ENCODE results near the gene ITPK1. TPM values are rescaled to one million over a fixed set of nuclear protein-coding genes. Genes with fewer than 3 reads are reported as not detected.

The ITPK1 gene
- total and polyA plus RNA-seq, 2 experiments from 2014 or later = 33.0 to 42.9 TPM

DNA sequence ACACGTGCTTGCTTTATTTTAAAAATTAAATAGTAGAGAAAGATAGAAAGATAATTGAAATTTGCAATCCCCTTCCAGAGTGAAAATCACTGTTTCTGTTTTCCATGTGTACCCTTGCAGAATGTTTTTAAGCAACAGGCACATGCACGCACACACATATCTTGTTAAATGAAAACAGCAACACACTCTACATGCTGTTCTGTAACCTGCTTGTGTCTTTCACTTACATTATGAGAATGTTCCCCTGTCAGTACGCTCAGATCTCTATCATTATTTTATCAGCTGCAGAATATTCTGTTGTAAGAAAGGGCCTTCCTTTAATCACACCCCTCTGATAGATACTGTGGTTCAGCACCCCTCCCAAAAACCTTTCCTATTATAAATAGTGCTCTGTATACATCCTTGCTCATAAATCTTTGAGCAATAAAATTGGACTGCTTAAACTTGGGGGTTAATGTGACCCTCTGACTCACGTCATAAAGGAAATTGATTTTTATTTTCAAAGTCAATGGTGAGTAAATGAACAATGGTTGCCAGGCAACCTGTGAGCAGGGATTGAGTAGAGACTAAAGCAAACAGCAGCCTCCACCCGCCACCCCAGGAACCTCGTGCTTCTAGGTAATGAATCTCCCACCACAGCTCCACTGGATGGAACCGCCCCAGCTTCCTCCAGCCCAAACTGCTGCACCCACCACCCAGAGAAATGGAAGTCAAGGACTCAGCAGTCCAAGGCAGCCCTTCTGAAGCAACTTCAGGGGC lies 224.7 kb downstream of the ITPK1 start:
- no peak for DNase-seq (ENCODE audit: low read depth in 1 of 2, low spot score in 1 of 2)
- Histone ChIP-seq H3K36me3 (no peaks in the 10 kb centered on the region), H3K27ac (no peak overlapping the region), H3K4me3 (no peak overlapping the region), H3K4me1 (ENCODE audit: low read depth) (peaks cover 3% of the 10 kb centered on the region), H3K9me3 (ENCODE audit: low read depth) (no peaks in the 10 kb centered on the region), H3K27me3 (no peaks in the 10 kb centered on the region)
- TF ChIP-seq, protein P1, sequence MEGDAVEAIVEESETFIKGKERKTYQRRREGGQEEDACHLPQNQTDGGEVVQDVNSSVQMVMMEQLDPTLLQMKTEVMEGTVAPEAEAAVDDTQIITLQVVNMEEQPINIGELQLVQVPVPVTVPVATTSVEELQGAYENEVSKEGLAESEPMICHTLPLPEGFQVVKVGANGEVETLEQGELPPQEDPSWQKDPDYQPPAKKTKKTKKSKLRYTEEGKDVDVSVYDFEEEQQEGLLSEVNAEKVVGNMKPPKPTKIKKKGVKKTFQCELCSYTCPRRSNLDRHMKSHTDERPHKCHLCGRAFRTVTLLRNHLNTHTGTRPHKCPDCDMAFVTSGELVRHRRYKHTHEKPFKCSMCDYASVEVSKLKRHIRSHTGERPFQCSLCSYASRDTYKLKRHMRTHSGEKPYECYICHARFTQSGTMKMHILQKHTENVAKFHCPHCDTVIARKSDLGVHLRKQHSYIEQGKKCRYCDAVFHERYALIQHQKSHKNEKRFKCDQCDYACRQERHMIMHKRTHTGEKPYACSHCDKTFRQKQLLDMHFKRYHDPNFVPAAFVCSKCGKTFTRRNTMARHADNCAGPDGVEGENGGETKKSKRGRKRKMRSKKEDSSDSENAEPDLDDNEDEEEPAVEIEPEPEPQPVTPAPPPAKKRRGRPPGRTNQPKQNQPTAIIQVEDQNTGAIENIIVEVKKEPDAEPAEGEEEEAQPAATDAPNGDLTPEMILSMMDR (IDR thresholded peaks at IDR 0.05; ENCODE audit: low read depth, low read length) = no peak

DNA sequence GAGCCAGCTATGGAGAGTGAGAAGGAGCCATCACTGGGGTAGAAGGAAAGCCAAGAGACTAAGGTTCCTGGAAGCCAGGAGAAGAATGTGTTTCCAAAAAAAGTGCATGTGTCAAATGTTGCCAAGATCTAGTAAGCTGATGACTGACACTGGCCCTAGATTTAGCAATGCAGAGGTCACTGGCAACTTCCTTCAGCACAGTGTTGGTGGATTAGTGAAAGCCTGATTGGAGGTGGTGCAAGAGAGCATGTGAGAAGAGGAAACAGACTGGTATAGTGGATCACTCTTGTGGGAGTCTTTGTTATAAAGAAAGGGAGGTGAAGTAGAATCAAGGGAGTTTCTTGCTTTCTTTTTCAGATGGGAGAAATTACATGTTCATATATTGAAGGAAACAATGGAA lies 226.8 kb downstream of the ITPK1 start:
- Histone ChIP-seq H3K27me3 (no peaks in the 10 kb centered on the region), H3K27ac (no peak overlapping the region), H3K4me1 (ENCODE audit: low read depth) (peaks cover 3% of the 10 kb centered on the region), H3K9me3 (ENCODE audit: low read depth) (no peaks in the 10 kb centered on the region), H3K36me3 (no peaks in the 10 kb centered on the region), H3K4me3 (no peak overlapping the region)
- TF ChIP-seq, protein P1 (IDR thresholded peaks at IDR 0.05; ENCODE audit: low read depth, low read length) = no peak
- DNase-seq (ENCODE audit: low read depth in 1 of 2, low spot score in 1 of 2) = no peak

DNA sequence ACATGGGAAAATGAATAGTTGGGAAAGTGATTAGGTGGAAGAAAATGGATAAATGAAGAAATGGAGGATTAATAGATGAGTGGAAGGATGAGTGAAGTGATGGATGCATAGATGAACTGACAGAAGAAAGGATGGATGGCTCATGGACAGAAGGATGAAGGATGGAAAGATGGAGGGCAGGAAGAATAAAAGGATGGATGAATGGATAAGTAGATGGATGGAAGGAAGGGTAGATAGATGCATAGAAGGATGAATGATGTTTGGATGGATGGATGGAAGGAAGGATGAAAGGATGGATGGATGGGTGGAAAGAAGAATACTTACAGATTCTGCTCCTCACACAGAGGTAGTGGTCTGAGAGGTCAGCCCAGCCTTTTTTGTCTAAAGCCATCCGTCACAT lies 228.6 kb downstream of the ITPK1 start:
- TF ChIP-seq, protein P1 (IDR thresholded peaks at IDR 0.05; ENCODE audit: low read depth, low read length) = no peak
- H3K9me3 ChIP-seq (ENCODE audit: low read depth) = no peaks in the 10 kb centered on the region
- no peak overlapping the region for H3K27ac ChIP-seq
- H3K27me3 ChIP-seq = no peaks in the 10 kb centered on the region
- no peaks in the 10 kb centered on the region for H3K36me3 ChIP-seq
- peaks cover 3% of the 10 kb centered on the region for H3K4me1 ChIP-seq (ENCODE audit: low read depth)
- H3K4me3 ChIP-seq = no peak overlapping the region
- no peak for DNase-seq (ENCODE audit: low read depth in 1 of 2, low spot score in 1 of 2)

Other genes with a start within 250 kb of the ITPK1 start
- gene CHGA, start 192.8 kb downstream of the ITPK1 start, total RNA-seq = 0.21 TPM in 1 of 2 replicates, not detected in the other
- gene CHGA, start 192.8 kb downstream of the ITPK1 start, polyA plus RNA-seq = 0.31 and 0.73 TPM in 2 replicates
- 85.5 and 99.6 TPM in 2 replicates for gene MOAP1, start 69.0 kb upstream of the ITPK1 start, total RNA-seq
- gene MOAP1, start 69.0 kb upstream of the ITPK1 start, polyA plus RNA-seq = 93.2 and 107 TPM in 2 replicates
- 7.5 and 10.5 TPM in 2 replicates for gene LYSET, start 69.4 kb upstream of the ITPK1 start, total RNA-seq
- gene LYSET, start 69.4 kb upstream of the ITPK1 start, polyA plus RNA-seq = 42.3 and 48.9 TPM in 2 replicates
- gene GON7, start 91.1 kb upstream of the ITPK1 start, total RNA-seq = 9.2 and 18.1 TPM in 2 replicates
- gene GON7, start 91.1 kb upstream of the ITPK1 start, polyA plus RNA-seq = 22.2 and 24.6 TPM in 2 replicates
- 24.6 and 27.2 TPM in 2 replicates for gene UBR7, start 91.3 kb upstream of the ITPK1 start, total RNA-seq
- gene UBR7, start 91.3 kb upstream of the ITPK1 start, polyA plus RNA-seq = 29.1 and 31.9 TPM in 2 replicates
- 15.5 and 21.7 TPM in 2 replicates for gene BTBD7, start 217.1 kb upstream of the ITPK1 start, total RNA-seq
- 14.4 and 19.4 TPM in 2 replicates for gene BTBD7, start 217.1 kb upstream of the ITPK1 start, polyA plus RNA-seq
- not detected in 2 replicates for gene COX8C, start 231.3 kb upstream of the ITPK1 start, total RNA-seq
- 0.56 and 1.2 TPM in 2 replicates for gene COX8C, start 231.3 kb upstream of the ITPK1 start, polyA plus RNA-seq